GM12878 (cell line): ENCODE data around the gene IER3. TPM values are rescaled to one million over a fixed set of nuclear protein-coding genes. Genes with fewer than 3 reads are reported as not detected.
A peak's percentile ranks its signal among the peaks of the same experiment; 100 is the strongest.

ENCODE experiments used
- CHD4 ChIP-seq: fragments of 200-600 bp; sonication (generic); IDR thresholded peaks from 2 replicates; pipeline ENCODE4 v1.6.1; 2016; ENCODE audit warnings: mild to moderate bottlenecking
- HDGF ChIP-seq: fragments of 450-650 bp; IDR thresholded peaks from 2 replicates; pipeline ENCODE4 v1.6.1; 2016; ENCODE audit warnings: antibody characterized with exemption
- JUNB ChIP-seq: IDR thresholded peaks from 2 replicates; pipeline ENCODE4 v1.6.1; 2016; ENCODE audit warnings: antibody characterized with exemption, mild to moderate bottlenecking
- POLR2AphosphoS5 ChIP-seq: IDR thresholded peaks from 2 replicates; pipeline ENCODE4 v1.6.1; 2011; ENCODE audit warnings: mild to moderate bottlenecking, low read length, inconsistent platforms
- RUNX3 ChIP-seq: IDR thresholded peaks from 2 replicates; pipeline ENCODE4 v1.6.1; 2012; ENCODE audit warnings: low read length, inconsistent platforms
- SMAD1 ChIP-seq: fragments of 450-650 bp; IDR thresholded peaks from 2 replicates; pipeline ENCODE4 v1.6.1; 2018; ENCODE audit warnings: mild to moderate bottlenecking, low read depth; ENCODE audit not compliant: partially characterized antibody
- SPI1 ChIP-seq: IDR thresholded peaks from 2 replicates; pipeline ENCODE4 v1.6.1; 2011; ENCODE audit warnings: low read depth, mild to moderate bottlenecking, low read length, moderate library complexity, borderline replicate concordance; ENCODE audit not compliant: insufficient read depth
- STAT1 ChIP-seq: fragments of 450-650 bp; conservative IDR thresholded peaks from 2 replicates; pipeline ENCODE4 v1.6.1; 2014; ENCODE audit warnings: antibody characterized with exemption, mild to moderate bottlenecking
- TCF3 ChIP-seq: IDR thresholded peaks from 2 replicates; pipeline ENCODE4 v1.6.1; 2012; ENCODE audit warnings: low read depth, mild to moderate bottlenecking, low read length, borderline replicate concordance; ENCODE audit not compliant: insufficient read depth
- polyA plus RNA-seq, 11 experiments: library from polyadenylated mRNA; depleted of rRNA in 4 of 11; unstranded in 6 of 11; stranded (reverse) in 5 of 11; fragments of >200 nt; fragmentation: Nextera tagmentation in 4 of 11; fragmentation: Illumina TruSeq in 1 of 11; extraction: Ambion mirVana in 4 of 11; extraction: Trizol in 1 of 11; gene quantifications; 1 replicate in 1 of 11; 2 replicates in 10 of 11; pipeline versions ENCODE4 v1.2.1 to v1.2.3, GENCODE V29; 2011 to 2016; ENCODE audit warnings: inconsistent platforms in 2 of 11, missing spikeins in 2 of 11, low read depth in 1 of 11
- total RNA-seq, 4 experiments: library from RNA; depleted of rRNA in 3 of 4; stranded (reverse); fragments of >200 nt in 3 of 4; fragmentation: Illumina TruSeq in 1 of 4; extraction: Trizol in 1 of 4; gene quantifications; 2 replicates each; pipeline versions ENCODE4 v1.2.1 to v1.2.3, GENCODE V29; 2013 to 2021
- TF ChIP-seq, protein P1 (sequence below): IDR thresholded peaks from 2 replicates; pipeline ENCODE4 v1.6.1; 2012; ENCODE audit warnings: low read length, inconsistent platforms
- TF ChIP-seq, protein P2 (sequence below): fragments of 450-650 bp; IDR thresholded peaks from 2 replicates; pipeline ENCODE4 v1.6.1; 2017; ENCODE audit warnings: mild to moderate bottlenecking, moderate library complexity
- TF ChIP-seq, protein P3 (sequence below): IDR thresholded peaks from 2 replicates; pipeline ENCODE4 v1.6.1; 2012; ENCODE audit warnings: mild to moderate bottlenecking, low read depth, low read length
- TF ChIP-seq, protein P4 (sequence below): fragments of 450-650 bp; IDR thresholded peaks from 2 replicates; pipeline ENCODE4 v1.6.1; 2014; ENCODE audit warnings: mild to moderate bottlenecking
- TF ChIP-seq, protein P5 (sequence below): fragments of 150-350 bp; IDR thresholded peaks from 2 replicates; pipeline ENCODE4 v1.6.1; 2014; ENCODE audit warnings: mild to moderate bottlenecking, low read depth, low read length
- TF ChIP-seq, protein P6 (sequence below): fragments of 450-650 bp; IDR thresholded peaks from 2 replicates; pipeline ENCODE4 v1.6.1; 2017; ENCODE audit warnings: mild to moderate bottlenecking, low read depth, inconsistent platforms; ENCODE audit not compliant: poor library complexity, severe bottlenecking

Gene IER3
- total and polyA plus RNA-seq, 10 of the 15 experiments (the other 5 are each of a cell fraction or from before 2014, with no cell fraction given) = 1.9 to 100 (median 32.3) TPM

DNA sequence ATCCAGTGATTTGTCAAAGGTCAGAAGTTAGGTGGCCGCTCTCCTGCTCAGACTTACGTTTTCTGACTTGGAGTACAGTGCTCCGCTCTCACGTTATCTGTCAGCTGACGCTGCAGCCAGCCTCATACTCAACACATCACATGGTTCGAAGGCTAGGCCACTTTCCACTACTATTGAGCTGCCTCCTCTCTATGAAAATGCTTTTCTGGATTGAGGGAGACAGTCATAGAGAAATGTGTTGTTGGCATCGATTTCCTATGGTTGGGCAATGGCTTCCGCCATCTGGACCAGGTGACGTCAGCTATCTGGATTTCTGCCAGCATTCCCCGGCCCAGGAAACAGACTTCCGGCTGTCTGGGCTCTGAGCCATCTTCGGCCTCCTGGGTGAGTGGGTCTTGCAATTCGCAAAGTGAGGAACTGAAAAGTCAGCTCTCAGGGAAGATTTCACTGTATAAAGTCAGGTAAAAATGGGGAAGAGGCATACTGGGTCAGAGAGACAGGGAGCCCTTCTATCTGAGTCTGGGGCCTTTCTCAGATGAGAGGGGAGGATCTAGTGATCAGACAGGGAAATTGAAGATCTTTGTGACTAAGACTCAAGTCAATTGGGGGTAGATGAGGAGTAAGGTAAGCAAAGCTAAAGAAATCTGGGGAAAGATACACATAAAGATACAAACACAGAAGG lies 37.5 kb upstream of the IER3 start (continued):
- TF ChIP-seq, protein P1, sequence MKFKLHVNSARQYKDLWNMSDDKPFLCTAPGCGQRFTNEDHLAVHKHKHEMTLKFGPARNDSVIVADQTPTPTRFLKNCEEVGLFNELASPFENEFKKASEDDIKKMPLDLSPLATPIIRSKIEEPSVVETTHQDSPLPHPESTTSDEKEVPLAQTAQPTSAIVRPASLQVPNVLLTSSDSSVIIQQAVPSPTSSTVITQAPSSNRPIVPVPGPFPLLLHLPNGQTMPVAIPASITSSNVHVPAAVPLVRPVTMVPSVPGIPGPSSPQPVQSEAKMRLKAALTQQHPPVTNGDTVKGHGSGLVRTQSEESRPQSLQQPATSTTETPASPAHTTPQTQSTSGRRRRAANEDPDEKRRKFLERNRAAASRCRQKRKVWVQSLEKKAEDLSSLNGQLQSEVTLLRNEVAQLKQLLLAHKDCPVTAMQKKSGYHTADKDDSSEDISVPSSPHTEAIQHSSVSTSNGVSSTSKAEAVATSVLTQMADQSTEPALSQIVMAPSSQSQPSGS = peak; percentile 95
- TF ChIP-seq SMAD1 = peak; percentile 84
- peak; percentile 48; the same call in 1 of the 2 replicates for TF ChIP-seq RUNX3
- TF ChIP-seq, protein P2, sequence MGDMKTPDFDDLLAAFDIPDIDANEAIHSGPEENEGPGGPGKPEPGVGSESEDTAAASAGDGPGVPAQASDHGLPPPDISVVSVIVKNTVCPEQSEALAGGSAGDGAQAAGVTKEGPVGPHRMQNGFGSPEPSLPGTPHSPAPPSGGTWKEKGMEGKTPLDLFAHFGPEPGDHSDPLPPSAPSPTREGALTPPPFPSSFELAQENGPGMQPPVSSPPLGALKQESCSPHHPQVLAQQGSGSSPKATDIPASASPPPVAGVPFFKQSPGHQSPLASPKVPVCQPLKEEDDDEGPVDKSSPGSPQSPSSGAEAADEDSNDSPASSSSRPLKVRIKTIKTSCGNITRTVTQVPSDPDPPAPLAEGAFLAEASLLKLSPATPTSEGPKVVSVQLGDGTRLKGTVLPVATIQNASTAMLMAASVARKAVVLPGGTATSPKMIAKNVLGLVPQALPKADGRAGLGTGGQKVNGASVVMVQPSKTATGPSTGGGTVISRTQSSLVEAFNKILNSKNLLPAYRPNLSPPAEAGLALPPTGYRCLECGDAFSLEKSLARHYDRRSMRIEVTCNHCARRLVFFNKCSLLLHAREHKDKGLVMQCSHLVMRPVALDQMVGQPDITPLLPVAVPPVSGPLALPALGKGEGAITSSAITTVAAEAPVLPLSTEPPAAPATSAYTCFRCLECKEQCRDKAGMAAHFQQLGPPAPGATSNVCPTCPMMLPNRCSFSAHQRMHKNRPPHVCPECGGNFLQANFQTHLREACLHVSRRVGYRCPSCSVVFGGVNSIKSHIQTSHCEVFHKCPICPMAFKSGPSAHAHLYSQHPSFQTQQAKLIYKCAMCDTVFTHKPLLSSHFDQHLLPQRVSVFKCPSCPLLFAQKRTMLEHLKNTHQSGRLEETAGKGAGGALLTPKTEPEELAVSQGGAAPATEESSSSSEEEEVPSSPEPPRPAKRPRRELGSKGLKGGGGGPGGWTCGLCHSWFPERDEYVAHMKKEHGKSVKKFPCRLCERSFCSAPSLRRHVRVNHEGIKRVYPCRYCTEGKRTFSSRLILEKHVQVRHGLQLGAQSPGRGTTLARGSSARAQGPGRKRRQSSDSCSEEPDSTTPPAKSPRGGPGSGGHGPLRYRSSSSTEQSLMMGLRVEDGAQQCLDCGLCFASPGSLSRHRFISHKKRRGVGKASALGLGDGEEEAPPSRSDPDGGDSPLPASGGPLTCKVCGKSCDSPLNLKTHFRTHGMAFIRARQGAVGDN = peak; percentile 79
- 0 out of 2 replicates have a peak, but pooled peaks have one; percentile 28 for TF ChIP-seq POLR2AphosphoS5
- TF ChIP-seq, protein P3, sequence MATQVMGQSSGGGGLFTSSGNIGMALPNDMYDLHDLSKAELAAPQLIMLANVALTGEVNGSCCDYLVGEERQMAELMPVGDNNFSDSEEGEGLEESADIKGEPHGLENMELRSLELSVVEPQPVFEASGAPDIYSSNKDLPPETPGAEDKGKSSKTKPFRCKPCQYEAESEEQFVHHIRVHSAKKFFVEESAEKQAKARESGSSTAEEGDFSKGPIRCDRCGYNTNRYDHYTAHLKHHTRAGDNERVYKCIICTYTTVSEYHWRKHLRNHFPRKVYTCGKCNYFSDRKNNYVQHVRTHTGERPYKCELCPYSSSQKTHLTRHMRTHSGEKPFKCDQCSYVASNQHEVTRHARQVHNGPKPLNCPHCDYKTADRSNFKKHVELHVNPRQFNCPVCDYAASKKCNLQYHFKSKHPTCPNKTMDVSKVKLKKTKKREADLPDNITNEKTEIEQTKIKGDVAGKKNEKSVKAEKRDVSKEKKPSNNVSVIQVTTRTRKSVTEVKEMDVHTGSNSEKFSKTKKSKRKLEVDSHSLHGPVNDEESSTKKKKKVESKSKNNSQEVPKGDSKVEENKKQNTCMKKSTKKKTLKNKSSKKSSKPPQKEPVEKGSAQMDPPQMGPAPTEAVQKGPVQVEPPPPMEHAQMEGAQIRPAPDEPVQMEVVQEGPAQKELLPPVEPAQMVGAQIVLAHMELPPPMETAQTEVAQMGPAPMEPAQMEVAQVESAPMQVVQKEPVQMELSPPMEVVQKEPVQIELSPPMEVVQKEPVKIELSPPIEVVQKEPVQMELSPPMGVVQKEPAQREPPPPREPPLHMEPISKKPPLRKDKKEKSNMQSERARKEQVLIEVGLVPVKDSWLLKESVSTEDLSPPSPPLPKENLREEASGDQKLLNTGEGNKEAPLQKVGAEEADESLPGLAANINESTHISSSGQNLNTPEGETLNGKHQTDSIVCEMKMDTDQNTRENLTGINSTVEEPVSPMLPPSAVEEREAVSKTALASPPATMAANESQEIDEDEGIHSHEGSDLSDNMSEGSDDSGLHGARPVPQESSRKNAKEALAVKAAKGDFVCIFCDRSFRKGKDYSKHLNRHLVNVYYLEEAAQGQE = no peak
- peak; percentile 45; the same call in 1 of the 2 replicates for TF ChIP-seq HDGF
- TF ChIP-seq STAT1 = no peak
- TF ChIP-seq, protein P4, sequence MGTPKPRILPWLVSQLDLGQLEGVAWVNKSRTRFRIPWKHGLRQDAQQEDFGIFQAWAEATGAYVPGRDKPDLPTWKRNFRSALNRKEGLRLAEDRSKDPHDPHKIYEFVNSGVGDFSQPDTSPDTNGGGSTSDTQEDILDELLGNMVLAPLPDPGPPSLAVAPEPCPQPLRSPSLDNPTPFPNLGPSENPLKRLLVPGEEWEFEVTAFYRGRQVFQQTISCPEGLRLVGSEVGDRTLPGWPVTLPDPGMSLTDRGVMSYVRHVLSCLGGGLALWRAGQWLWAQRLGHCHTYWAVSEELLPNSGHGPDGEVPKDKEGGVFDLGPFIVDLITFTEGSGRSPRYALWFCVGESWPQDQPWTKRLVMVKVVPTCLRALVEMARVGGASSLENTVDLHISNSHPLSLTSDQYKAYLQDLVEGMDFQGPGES = no peak
- TF ChIP-seq JUNB = no peak
- TF ChIP-seq TCF3 = no peak
- TF ChIP-seq, protein P5, sequence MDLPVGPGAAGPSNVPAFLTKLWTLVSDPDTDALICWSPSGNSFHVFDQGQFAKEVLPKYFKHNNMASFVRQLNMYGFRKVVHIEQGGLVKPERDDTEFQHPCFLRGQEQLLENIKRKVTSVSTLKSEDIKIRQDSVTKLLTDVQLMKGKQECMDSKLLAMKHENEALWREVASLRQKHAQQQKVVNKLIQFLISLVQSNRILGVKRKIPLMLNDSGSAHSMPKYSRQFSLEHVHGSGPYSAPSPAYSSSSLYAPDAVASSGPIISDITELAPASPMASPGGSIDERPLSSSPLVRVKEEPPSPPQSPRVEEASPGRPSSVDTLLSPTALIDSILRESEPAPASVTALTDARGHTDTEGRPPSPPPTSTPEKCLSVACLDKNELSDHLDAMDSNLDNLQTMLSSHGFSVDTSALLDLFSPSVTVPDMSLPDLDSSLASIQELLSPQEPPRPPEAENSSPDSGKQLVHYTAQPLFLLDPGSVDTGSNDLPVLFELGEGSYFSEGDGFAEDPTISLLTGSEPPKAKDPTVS = no peak
- TF ChIP-seq, protein P6, sequence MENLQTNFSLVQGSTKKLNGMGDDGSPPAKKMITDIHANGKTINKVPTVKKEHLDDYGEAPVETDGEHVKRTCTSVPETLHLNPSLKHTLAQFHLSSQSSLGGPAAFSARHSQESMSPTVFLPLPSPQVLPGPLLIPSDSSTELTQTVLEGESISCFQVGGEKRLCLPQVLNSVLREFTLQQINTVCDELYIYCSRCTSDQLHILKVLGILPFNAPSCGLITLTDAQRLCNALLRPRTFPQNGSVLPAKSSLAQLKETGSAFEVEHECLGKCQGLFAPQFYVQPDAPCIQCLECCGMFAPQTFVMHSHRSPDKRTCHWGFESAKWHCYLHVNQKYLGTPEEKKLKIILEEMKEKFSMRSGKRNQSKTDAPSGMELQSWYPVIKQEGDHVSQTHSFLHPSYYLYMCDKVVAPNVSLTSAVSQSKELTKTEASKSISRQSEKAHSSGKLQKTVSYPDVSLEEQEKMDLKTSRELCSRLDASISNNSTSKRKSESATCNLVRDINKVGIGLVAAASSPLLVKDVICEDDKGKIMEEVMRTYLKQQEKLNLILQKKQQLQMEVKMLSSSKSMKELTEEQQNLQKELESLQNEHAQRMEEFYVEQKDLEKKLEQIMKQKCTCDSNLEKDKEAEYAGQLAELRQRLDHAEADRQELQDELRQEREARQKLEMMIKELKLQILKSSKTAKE = peak; percentile 63
- TF ChIP-seq SPI1 = peak; percentile 91
- TF ChIP-seq CHD4 = no peak
